Colonic mucosa (tissue), 4 donors: ENCODE data around the gene NOP9. TPM values are rescaled to one million over a fixed set of nuclear protein-coding genes. Genes with fewer than 3 reads are reported as not detected.

Experiments used
- DNase-seq: peaks from one replicate; pipeline ENCODE4 v3.0.0-alpha.2; 2020
- H3K27ac ChIP-seq: fragments of 200-600 bp; one replicate; pipeline ENCODE4 v1.8.0; 2021
- H3K27me3 ChIP-seq: fragments of 200-600 bp; one replicate; pipeline ENCODE4 v1.8.0; 2021
- H3K36me3 ChIP-seq: fragments of 200-600 bp; one replicate; pipeline ENCODE4 v1.8.0; 2021
- H3K4me1 ChIP-seq: fragments of 200-600 bp; one replicate; pipeline ENCODE4 v1.8.0; 2021; ENCODE audit warnings: mild to moderate bottlenecking
- H3K4me3 ChIP-seq: fragments of 200-600 bp; one replicate; pipeline ENCODE4 v1.8.0; 2021
- H3K9ac ChIP-seq, 2 donors: one replicate each; pipeline ENCODE4 v1.7.0; 2013; ENCODE audit warnings: control low read depth in 2 of 2, low read depth in 2 of 2, low read length in 2 of 2
- H3K9me3 ChIP-seq: fragments of 200-600 bp; one replicate; pipeline ENCODE4 v1.8.0; 2021
- intact Hi-C: fragments of 100-400 bp; cut with DNase I; formaldehyde crosslinking; loops from one replicate; pipeline ENCODE4 v1.14.1; 2022
- total RNA-seq, 2 donors: library from RNA; stranded (reverse); fragmentation: NEBNext Ultra II Directional in 1 of 2; extraction: Animal tissue kit (Norgen Biotek cat#: 25700) in 1 of 2; gene quantifications; one replicate each; pipeline ENCODE4 v1.2.1, GENCODE V29; 2021
- TF ChIP-seq, protein P1 (sequence below): fragments of 200-600 bp; IDR thresholded peaks from one replicate; pipeline ENCODE4 v1.8.0; 2022; ENCODE audit warnings: antibody characterized with exemption, mild to moderate bottlenecking
- donor health status: healthy.
- donor health status: DM: no; HTN: no; CAD: no.
- donor health status: DM: no; HTN: no; CAD: no.

The NOP9 gene
- total RNA-seq, 2 donors from 2014 or later = 23.8 to 49.8 TPM

DNA sequence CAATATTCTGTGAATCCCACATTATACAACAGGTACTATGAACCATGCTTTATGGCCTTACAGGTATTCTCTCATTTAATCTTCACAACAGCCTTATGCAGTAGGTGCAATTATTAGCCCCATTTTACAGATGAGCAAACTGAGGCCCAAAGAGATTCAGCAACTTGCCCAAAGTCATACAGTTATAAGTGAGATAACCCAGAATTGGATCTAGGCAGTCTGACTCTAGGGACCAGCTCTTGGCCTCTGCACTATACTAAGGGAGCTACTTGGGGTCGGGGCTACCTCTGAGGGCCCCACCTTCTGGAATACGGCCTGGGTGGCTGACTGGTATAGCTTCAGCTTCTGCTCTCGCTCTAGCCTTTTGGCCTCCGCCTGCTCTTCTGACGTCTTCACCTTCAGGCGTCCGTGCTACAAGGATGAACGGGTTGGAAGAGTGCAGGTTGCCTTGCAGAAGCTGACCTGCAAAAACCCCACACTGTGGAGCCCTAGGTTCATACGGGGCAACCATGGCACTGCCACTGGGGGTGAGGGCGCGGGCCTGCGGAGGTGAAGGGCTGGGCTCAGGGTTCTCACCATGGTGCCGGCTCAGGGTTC is 29.0 kb upstream of the NOP9 start:
- TF ChIP-seq, protein P1, sequence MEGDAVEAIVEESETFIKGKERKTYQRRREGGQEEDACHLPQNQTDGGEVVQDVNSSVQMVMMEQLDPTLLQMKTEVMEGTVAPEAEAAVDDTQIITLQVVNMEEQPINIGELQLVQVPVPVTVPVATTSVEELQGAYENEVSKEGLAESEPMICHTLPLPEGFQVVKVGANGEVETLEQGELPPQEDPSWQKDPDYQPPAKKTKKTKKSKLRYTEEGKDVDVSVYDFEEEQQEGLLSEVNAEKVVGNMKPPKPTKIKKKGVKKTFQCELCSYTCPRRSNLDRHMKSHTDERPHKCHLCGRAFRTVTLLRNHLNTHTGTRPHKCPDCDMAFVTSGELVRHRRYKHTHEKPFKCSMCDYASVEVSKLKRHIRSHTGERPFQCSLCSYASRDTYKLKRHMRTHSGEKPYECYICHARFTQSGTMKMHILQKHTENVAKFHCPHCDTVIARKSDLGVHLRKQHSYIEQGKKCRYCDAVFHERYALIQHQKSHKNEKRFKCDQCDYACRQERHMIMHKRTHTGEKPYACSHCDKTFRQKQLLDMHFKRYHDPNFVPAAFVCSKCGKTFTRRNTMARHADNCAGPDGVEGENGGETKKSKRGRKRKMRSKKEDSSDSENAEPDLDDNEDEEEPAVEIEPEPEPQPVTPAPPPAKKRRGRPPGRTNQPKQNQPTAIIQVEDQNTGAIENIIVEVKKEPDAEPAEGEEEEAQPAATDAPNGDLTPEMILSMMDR = no peak
- no peak for DNase-seq
- intact Hi-C loops = loop anchor here (2.0 kb wide), 1 partner anchor 28 kb away; the partner anchor contains the start of gene TINF2
- peak overlapping the region; percentile 95 for H3K27ac ChIP-seq
- H3K4me1 ChIP-seq = no peaks in the 10 kb centered on the region
- no peaks in the 10 kb centered on the region for H3K27me3 ChIP-seq
- H3K4me3 ChIP-seq = peak overlapping the region; percentile 75
- no peaks in the 10 kb centered on the region for H3K9me3 ChIP-seq
- peak overlapping the region; percentile 94 to 98 for H3K9ac ChIP-seq
- peaks cover 7% of the 10 kb centered on the region for H3K36me3 ChIP-seq

DNA sequence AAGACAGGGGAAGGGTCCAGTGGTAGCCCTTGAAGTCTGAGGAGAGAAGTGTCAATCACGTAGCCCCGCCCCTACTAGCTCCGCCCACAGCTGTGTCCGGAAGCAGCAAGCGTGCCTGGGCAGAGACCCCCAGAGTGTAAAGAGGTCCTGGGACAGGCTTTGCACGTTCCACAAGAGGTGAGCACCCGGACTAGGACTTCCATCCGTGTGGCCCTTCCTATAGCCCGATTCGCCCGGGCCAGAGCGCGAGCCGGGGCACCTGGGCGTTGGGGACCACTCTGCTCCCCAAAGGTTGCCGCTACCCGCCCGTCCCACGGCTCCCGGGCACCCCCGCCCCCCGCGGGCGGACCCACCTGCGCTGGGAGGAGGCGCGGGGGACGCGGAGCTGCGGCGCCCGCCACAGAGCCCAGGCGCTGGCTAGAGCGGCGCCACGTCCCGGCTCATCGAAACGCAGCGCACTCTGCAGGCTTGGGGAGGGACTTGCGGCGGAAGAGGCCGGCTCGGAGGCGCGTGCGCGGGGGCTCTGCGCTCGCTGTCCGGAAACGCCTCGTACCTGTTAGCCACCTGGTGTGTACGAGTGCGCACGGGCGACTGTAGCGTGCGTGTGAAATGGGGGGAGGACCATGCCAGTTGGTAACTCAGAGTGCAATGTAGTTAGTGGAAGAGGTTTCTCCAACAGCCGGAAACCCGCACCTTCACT is 28.4 kb upstream of the NOP9 start, which contains the start of gene RABGGTA:
RABGGTA (minus strand) TSS at position 464 of the 700 bp plus-strand sequence. CDS start 482 bp downstream, outside the sequence.
- intact Hi-C loops = loop anchor here (2.0 kb wide), 1 partner anchor 28 kb away; the partner anchor contains the start of gene TINF2
- H3K4me1 ChIP-seq = no peaks in the 10 kb centered on the region
- H3K36me3 ChIP-seq = peaks cover 7% of the 10 kb centered on the region
- peak; percentile 88 for DNase-seq
- TF ChIP-seq, protein P1 = peak; percentile 69
- peak within 1 kb of the TSS; percentile 75 for H3K4me3 ChIP-seq
- no peaks in the 10 kb centered on the region for H3K27me3 ChIP-seq
- H3K9ac ChIP-seq = peak within 1 kb of the TSS; percentile 94 to 98
- H3K9me3 ChIP-seq = no peaks in the 10 kb centered on the region
- peak within 1 kb of the TSS; percentile 95 for H3K27ac ChIP-seq

DNA sequence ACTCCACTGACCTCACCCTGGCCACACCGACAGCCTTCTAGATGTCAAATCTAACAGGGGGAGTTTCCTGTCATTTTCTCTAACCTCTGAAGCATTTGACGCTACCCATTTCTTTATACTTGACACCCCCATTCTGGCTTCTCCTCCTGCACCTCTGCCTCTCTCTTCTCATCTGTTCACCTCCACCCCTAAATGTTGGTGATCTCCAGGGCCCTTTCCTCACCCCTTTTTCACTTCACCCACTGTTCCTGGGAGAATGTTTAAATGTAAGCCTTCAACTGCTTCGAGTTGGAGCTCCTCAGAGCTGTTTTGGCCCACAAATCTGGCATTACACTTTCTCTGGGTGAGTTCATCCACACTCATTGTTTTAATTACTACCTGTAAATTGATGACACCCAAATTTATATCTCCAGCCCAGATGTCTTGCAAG is 27.8 kb upstream of the NOP9 start:
- Histone ChIP-seq H3K4me3 (peak overlapping the region; percentile 75), H3K36me3 (peaks cover 2% of the 10 kb centered on the region), H3K27ac (peak overlapping the region; percentile 95), H3K9ac (peak overlapping the region; percentile 94 to 98), H3K27me3 (no peaks in the 10 kb centered on the region), H3K9me3 (no peaks in the 10 kb centered on the region), H3K4me1 (no peaks in the 10 kb centered on the region)
- TF ChIP-seq, protein P1 = no peak
- DNase-seq = no peak
- intact Hi-C loops = loop anchor here (2.0 kb wide), 1 partner anchor 29 kb away; the partner anchor contains the start of gene TINF2

DNA sequence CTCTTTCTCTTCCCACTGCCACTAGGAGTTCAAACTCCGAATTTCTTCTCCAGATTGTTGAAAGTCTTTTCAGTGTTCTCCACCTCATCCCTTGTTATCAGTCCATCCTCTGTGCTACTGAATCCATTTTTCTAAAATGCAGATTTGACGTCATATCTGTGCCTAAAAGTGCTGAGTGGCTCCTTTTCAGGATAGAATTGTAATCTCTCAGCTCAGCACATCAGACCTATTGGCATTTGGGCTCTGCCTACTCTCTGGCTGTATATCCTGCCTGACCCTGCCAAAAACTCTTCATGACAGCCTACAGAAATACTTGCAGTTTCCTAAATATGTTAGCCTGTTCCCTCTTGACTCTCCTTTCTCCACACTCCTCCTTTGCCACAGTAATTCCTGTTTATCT is 27.2 kb upstream of the NOP9 start:
- intact Hi-C loops = no loop called here
- TF ChIP-seq, protein P1 = no peak
- Histone ChIP-seq H3K27me3 (no peaks in the 10 kb centered on the region), H3K9me3 (no peaks in the 10 kb centered on the region), H3K36me3 (no peaks in the 10 kb centered on the region), H3K4me3 (no peak overlapping the region), H3K27ac (no peak overlapping the region), H3K9ac (no peak overlapping the region), H3K4me1 (no peaks in the 10 kb centered on the region)
- DNase-seq = no peak

DNA sequence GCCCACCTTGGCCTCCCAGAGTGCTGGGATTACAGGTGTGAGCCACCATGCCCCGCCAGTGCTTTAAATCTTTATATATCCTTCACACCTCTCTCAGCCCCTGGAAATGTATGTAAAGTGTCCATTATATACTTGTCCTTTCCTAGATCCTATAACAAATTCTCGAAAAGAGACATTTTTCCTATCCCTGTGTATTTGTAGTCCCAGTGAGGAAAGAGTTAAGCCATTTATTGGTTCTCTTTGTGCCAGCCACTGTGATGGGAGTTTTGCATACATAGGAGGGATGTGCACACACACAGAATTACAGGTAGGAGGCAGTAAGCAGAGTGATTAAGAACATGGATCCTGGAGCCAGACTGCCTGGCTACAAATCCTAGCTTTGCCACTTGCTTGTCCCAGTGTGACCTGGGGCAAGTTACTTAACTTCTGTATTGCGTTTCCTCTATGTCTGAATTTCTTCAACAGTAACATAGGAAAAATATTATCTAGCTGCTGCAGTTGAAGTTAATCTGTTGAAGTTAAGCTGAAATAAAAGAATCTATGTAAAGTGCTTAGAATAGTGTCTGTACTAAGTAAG is 26.1 kb upstream of the NOP9 start:
- Histone ChIP-seq H3K27ac (no peak overlapping the region), H3K9me3 (no peaks in the 10 kb centered on the region), H3K36me3 (no peaks in the 10 kb centered on the region), H3K4me1 (no peaks in the 10 kb centered on the region), H3K4me3 (no peak overlapping the region), H3K9ac (no peak overlapping the region), H3K27me3 (no peaks in the 10 kb centered on the region)
- no peak for DNase-seq
- intact Hi-C loops = no loop called here
- TF ChIP-seq, protein P1 = no peak
